Measurements from ENCODE around the gene GPC3. TPM values are rescaled to one million over a fixed set of nuclear protein-coding genes. Genes with fewer than 3 reads are reported as not detected.

GPC3 gene
- total RNA-seq, 1 donor from 2014 or later, result 628 TPM

DNA sequence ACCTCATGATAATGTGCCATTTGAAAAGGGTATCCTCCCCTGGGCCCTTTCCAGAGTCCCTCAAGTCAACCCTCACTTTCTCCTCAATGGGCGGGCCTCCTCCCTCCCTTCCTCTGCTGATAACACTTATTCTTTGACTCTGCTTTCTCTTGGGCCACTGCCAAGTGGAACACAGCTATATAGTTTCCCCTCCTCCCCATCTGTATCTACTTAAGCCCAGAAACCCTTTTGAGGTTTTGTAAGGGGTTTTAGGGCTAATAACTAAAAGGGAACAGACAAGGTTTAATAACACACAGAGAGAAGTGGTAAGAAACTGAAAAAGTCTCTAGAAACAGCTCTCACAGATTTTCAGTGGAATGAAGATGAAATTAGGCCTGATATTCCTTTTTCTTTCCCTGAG lies 116.7 kb downstream of the GPC3 start:
- Mint-ChIP-seq H3K9me3 (peaks cover 5% of the 10 kb centered on the region), H3K4me3 (no peak overlapping the region), H3K27ac (no peak overlapping the region), H3K4me1 (ENCODE audit: unreplicated experiment) (peaks cover 11% of the 10 kb centered on the region), H3K36me3 (peaks cover 38% of the 10 kb centered on the region), H3K27me3 (no peaks in the 10 kb centered on the region)
- TF ChIP-seq, protein P1, sequence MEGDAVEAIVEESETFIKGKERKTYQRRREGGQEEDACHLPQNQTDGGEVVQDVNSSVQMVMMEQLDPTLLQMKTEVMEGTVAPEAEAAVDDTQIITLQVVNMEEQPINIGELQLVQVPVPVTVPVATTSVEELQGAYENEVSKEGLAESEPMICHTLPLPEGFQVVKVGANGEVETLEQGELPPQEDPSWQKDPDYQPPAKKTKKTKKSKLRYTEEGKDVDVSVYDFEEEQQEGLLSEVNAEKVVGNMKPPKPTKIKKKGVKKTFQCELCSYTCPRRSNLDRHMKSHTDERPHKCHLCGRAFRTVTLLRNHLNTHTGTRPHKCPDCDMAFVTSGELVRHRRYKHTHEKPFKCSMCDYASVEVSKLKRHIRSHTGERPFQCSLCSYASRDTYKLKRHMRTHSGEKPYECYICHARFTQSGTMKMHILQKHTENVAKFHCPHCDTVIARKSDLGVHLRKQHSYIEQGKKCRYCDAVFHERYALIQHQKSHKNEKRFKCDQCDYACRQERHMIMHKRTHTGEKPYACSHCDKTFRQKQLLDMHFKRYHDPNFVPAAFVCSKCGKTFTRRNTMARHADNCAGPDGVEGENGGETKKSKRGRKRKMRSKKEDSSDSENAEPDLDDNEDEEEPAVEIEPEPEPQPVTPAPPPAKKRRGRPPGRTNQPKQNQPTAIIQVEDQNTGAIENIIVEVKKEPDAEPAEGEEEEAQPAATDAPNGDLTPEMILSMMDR (conservative IDR thresholded peaks at IDR 0.05), result no peak
- DNase-seq (ENCODE audit: extremely low spot score, unreplicated experiment), result no peak

DNA sequence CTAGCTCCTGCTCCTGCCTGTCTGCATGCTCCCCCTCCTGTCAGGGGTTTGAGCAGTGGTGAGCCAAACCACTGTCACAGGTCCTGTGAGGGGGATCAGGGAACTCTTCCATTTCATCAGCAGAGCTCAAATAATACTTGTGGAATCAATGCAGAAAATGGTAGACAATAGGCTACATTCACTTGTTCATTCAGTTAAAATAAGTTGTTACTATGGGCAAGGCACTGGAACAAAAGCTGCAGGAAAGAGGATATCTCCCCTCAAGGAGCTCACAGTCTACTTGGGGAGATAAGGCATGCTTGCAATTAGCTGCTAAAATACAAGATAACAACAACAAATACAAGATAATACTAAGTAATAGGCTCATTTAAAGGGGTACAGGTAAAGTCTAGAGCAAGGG lies 117.1 kb downstream of the GPC3 start:
- Mint-ChIP-seq H3K36me3 (peaks cover 39% of the 10 kb centered on the region), H3K4me3 (no peak overlapping the region), H3K27me3 (no peaks in the 10 kb centered on the region), H3K9me3 (peaks cover 6% of the 10 kb centered on the region), H3K27ac (no peak overlapping the region), H3K4me1 (ENCODE audit: unreplicated experiment) (peaks cover 11% of the 10 kb centered on the region)
- DNase-seq (ENCODE audit: extremely low spot score, unreplicated experiment), result no peak
- TF ChIP-seq, protein P1 (conservative IDR thresholded peaks at IDR 0.05), result no peak

DNA sequence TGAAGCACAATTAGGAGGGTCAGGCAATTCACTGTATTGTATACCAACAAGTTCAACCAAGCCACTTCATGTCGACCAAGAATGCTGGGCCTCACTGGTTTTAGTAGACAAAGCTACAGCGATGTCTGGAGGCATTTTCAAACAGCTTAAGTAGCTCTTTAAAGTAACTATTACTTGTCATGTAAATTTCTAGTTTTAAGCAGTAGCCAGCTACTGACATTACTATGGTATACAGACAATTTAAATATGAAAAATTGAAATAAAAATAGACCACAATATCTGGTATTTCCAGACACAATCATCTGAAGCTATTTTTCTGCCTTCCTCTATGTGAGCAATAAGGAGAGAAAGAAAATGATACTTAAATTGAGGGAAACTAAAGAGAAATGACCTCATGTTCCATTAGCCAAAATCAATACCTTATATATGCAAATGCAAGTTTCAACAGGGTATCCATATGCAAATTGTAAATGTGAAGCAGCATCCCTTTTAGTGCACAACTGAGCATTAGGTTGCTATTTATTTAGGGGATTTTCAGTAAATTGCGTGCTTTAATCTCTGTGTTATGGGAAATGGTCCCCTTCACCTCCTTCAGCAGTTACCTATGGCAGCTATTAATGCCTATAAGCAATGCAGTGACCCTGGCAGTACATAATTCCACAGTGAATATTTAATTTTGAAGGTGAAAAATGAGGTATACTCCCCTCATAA lies 119.5 kb downstream of the GPC3 start:
- peaks cover 47% of the 10 kb centered on the region for H3K36me3 Mint-ChIP-seq
- DNase-seq (ENCODE audit: extremely low spot score, unreplicated experiment), result no peak
- H3K9me3 Mint-ChIP-seq, result peaks cover 13% of the 10 kb centered on the region
- H3K27me3 Mint-ChIP-seq, result no peaks in the 10 kb centered on the region
- no peak overlapping the region for H3K27ac Mint-ChIP-seq
- H3K4me3 Mint-ChIP-seq, result no peak overlapping the region
- H3K4me1 Mint-ChIP-seq (ENCODE audit: unreplicated experiment), result peaks cover 11% of the 10 kb centered on the region
- TF ChIP-seq, protein P1 (conservative IDR thresholded peaks at IDR 0.05), result no peak

DNA sequence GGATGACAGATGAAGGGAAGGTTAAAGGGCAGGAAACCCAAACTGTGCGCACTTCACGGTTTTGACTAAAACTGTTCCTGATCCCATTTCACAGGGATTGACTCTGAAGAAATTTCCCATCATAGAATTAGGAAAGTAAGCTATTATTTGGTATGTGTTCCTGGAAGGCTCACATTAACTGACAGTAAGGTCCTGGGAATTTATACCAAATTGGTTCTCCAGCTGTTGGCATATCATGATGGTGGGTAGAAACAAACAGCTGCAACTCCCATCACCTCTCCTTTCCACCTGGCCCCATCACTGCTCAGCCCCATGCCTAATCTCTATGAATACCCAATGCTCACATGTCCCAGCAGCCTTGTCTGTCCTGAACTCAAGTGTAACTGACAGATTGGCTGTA lies 121.2 kb downstream of the GPC3 start:
- H3K9me3 Mint-ChIP-seq, result peaks cover 18% of the 10 kb centered on the region
- H3K27me3 Mint-ChIP-seq, result peaks cover 3% of the 10 kb centered on the region
- no peak overlapping the region for H3K27ac Mint-ChIP-seq
- TF ChIP-seq, protein P1 (conservative IDR thresholded peaks at IDR 0.05), result no peak
- H3K4me1 Mint-ChIP-seq (ENCODE audit: unreplicated experiment), result peaks cover 18% of the 10 kb centered on the region
- H3K4me3 Mint-ChIP-seq, result no peak overlapping the region
- DNase-seq (ENCODE audit: extremely low spot score, unreplicated experiment), result no peak
- peaks cover 47% of the 10 kb centered on the region for H3K36me3 Mint-ChIP-seq

DNA sequence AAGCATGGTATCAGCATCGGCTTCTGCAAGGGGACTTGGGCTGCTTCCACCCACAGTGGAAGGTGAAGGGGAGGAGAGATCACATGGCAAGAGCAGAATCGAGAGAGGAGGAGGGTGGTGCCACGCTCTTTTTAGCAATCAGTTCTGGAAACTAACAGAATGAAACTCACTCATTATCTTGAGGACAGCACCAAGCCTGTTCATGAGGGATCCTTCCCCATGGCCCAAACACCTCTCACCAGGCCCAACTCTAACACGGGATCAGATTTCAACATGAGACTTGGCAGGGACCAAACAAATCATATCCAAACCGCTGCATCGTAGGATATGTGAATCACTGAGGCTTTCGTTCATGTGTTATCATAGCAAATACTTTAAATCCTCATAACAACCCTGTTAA lies 125.5 kb downstream of the GPC3 start:
- peaks cover 13% of the 10 kb centered on the region for H3K9me3 Mint-ChIP-seq
- peak overlapping the region; percentile 30 for H3K27ac Mint-ChIP-seq
- peaks cover 32% of the 10 kb centered on the region for H3K36me3 Mint-ChIP-seq
- H3K4me1 Mint-ChIP-seq (ENCODE audit: unreplicated experiment), result peaks cover 27% of the 10 kb centered on the region
- H3K4me3 Mint-ChIP-seq, result no peak overlapping the region
- TF ChIP-seq, protein P1 (conservative IDR thresholded peaks at IDR 0.05), result no peak
- peaks cover 3% of the 10 kb centered on the region for H3K27me3 Mint-ChIP-seq
- DNase-seq (ENCODE audit: extremely low spot score, unreplicated experiment), result no peak

All from type B pancreatic cell (in vitro differentiated cells).